Omental fat pad (tissue), 4 donors: ENCODE measurements around the gene RIMBP2. TPM values are rescaled to one million over a fixed set of nuclear protein-coding genes. Genes with fewer than 3 reads are reported as not detected.

Experiments
- ATAC-seq: fragments of 150-250 bp; one replicate; pipeline ENCODE4 v1.9.1; 2016; ENCODE audit warnings: mild to moderate bottlenecking, moderate library complexity; ENCODE audit not compliant: low FRiP score
- DNase-seq: peaks from one replicate; pipeline ENCODE4 v3.0.0-alpha.2; 2019; ENCODE audit warnings: low spot score
- total RNA-seq, 4 donors: library from RNA; depleted of rRNA; stranded (reverse); fragments of >200 nt; gene quantifications; one replicate each; pipeline ENCODE4 v1.1.0, GENCODE V29; 2016
- TF ChIP-seq, protein P1 (sequence below), 3 donors: fragments of 450-650 bp; IDR thresholded peaks; one replicate each; pipeline ENCODE4 v1.5.1; 2016 to 2017; ENCODE audit warnings: antibody characterized with exemption in 3 of 3, mild to moderate bottlenecking in 3 of 3, moderate library complexity in 2 of 3

RIMBP2 gene
- total RNA-seq, 4 donors from 2014 or later, result 0.36 to 3.2 (median 1.6) TPM; not detected in 1

DNA sequence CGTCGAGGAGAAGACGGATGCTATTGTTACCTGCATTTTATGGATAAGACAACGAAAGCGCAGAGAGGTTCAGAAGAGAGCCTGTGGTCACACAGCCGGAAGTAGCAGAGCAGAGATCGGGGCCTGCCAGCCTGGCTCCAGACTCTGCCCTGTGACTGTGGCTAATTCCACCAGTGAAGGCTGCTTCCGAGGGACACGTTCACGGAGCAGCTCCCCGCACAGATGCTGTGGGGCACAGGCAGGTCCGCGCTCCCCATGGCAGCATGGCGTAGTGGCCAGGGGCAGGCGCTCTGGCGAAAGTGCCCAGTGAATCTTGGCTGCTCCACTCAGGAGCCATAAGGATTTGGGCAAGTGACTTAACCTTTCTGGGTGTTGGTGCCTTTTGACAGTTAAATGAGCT is 9.8 kb downstream of the RIMBP2 start:
- TF ChIP-seq, protein P1, sequence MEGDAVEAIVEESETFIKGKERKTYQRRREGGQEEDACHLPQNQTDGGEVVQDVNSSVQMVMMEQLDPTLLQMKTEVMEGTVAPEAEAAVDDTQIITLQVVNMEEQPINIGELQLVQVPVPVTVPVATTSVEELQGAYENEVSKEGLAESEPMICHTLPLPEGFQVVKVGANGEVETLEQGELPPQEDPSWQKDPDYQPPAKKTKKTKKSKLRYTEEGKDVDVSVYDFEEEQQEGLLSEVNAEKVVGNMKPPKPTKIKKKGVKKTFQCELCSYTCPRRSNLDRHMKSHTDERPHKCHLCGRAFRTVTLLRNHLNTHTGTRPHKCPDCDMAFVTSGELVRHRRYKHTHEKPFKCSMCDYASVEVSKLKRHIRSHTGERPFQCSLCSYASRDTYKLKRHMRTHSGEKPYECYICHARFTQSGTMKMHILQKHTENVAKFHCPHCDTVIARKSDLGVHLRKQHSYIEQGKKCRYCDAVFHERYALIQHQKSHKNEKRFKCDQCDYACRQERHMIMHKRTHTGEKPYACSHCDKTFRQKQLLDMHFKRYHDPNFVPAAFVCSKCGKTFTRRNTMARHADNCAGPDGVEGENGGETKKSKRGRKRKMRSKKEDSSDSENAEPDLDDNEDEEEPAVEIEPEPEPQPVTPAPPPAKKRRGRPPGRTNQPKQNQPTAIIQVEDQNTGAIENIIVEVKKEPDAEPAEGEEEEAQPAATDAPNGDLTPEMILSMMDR (IDR thresholded peaks at IDR 0.05), result no peak
- ATAC-seq (no peak), DNase-seq (no peak)

DNA sequence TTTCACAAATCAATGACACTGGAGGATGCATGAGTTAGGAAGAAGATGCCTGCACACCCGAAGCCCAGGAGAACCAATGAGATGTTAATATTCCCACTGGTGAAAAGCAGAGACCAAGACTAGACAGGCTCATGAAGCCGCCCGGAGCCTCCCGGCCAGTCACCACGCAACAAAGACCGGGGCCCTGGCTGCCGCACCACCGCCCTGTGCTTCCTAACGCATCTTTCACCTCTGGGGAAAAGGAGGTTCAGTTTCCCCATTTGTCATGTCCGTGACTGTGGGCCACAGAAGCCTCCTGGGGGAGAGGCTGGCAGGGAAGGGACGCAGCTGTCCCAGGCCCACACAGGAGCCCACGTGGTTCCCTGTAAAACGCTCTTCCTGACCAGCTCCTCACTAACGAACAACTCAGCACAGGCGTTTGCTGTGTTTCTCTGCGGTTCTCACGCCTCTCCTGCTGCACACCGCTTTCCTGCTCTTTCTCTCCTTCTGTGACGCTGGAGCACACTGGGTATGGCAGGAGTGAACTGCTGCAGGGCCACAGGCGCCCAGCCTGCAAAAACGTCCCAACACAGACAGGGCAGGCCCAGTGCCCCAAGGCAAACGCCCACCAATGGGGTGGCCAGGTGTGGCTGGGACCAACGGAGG is 10.8 kb downstream of the RIMBP2 start:
- TF ChIP-seq, protein P1 (IDR thresholded peaks at IDR 0.05), result no peak
- ATAC-seq (no peak), DNase-seq (no peak)

DNA sequence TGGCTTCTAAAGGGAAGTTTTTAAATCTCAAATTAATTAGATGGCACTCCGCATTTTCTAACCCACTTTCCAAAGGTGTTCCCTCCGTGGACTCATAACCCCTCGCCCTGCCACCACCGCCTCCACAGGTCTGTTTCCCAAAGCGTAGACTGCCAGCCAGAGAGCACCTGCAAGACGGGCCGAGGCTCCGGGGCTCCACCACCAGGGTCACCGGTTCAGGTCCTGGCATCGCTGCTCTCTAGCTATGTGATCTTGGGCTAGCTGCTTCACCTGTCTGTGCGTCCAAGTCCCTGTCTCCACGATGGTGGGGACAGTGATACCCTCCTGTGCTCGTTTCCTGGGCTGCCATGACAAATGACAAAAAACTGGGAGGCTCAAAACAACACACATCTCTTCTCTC is 11.5 kb downstream of the RIMBP2 start:
- TF ChIP-seq, protein P1 (IDR thresholded peaks at IDR 0.05), result no peak
- no peak for DNase-seq
- no peak for ATAC-seq

DNA sequence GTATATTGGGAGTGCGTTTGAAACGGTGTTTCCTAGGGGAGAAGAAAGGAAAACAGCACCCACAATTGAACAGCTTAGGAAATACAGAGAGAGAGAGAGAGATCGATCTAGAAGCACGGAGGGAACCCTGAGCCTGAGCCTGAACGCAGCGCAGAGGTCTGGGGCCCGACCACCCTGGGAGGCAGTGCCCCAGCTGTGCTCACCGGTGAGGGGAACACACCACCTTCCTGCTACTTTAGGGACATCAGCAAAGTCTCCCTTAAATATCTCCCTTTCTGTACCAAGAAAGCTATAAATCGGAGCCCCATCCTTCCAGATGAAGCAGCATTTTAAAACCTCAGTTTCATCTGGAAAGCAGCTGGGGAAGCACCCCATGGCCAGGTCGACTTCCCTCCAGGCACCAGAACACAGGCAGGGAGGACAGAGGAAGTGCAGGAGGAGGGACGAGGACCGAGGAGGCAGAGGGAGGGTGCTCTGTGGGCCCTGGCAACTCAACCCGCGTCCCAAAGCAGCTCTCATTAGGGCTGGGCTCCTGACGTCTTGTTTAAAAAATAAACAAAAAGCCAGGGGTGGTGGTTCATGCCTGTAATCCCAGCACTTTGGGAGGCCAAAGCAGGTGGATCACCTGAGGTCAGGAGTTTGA is 12.2 kb downstream of the RIMBP2 start:
- no peak for DNase-seq
- TF ChIP-seq, protein P1 (IDR thresholded peaks at IDR 0.05), result no peak
- ATAC-seq, result no peak

DNA sequence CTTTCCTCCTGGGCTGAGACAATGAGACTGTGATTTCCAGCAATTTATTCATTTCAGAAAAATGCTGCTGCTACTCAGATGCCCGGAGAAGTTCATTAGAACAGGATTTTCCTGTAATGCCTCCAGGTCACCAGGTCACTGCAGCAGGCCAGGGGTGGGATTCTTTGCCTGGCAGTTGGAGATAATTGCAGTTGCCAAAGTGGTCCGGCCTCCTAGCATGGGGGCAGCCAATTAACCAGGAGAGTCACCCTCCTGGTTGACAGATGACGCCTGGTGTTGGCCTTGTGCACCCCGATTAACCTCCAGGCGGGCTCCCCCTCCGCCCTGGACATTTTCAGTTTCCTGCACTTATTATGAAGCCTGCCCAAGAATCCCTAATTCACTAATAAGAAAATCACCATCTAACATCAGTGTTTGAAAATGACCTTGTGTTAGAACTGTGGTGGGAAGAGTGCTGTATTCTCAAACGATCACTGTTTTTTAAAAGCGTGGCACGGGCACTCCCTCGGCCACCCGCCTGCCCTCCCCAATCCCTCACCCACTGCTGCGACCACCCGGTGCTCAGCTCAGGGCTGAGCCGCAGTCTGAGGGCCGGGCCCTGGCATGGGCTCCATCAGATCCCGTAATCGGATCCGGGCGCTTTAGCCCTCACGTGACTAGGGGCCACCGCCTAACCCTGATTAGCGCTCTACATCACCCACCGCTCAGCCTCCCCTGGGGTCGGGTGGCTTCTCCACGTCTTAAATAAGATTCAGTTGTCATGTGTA is 12.9 kb downstream of the RIMBP2 start:
- no peak for DNase-seq
- ATAC-seq, result no peak
- TF ChIP-seq, protein P1 (IDR thresholded peaks at IDR 0.05), result no peak

DNA sequence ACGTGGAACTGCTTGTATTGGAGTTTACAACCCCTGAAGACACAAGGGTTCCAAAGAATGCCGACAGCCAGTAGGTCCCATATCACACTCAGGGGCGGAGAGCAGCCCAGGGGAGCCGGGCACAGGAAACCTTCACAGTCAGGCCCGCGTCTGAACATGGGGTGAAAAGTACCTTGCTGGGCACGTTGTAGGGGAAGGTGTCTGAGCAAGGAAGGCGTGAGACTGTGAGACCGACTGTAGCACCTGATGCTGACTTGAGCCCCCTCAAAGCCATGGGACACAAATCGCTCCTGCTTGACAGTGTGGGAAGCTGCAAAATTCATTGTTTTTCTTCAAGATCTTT is 14.7 kb downstream of the RIMBP2 start:
- TF ChIP-seq, protein P1 (IDR thresholded peaks at IDR 0.05), result no peak
- DNase-seq (no peak), ATAC-seq (no peak)
